ENCODE measurements around the gene ABCA4.

GRCh38 chr1:93976711-93977597, 144.0 kb downstream of the ABCA4 start:
- no peak for TF ChIP-seq TCF7L2 (IDR thresholded peaks at IDR 0.05; ENCODE audit: low read depth, low read length)
- no peak for TF ChIP-seq CTCF (IDR thresholded peaks at IDR 0.05)
- TF ChIP-seq SIN3A (IDR thresholded peaks at IDR 0.05; ENCODE audit: borderline replicate concordance, insufficient read depth, low read depth, low read length): no peak
- TF ChIP-seq POLR2AphosphoS5 (IDR thresholded peaks at IDR 0.05; ENCODE audit: low read depth, low read length): no peak
- TF ChIP-seq REST (IDR thresholded peaks at IDR 0.05; ENCODE audit: insufficient read depth in 1 of 2, low read depth in 2 of 2, low read length in 1 of 2): no peak

All from Panc1 (cell line).